CD4-positive, alpha-beta T cell (primary cell): ENCODE measurements around the gene CDHR5. TPM values are rescaled to one million over a fixed set of nuclear protein-coding genes. Genes with fewer than 3 reads are reported as not detected.
A peak's percentile ranks its signal among the peaks of the same experiment; 100 is the strongest.

Experiments
- ATAC-seq: fragments of 200-7000 bp; cut with Tn5 transposase; one replicate; pipeline ENCODE4 v1.10.0; 2022; ENCODE audit warnings: mild to moderate bottlenecking; ENCODE audit not compliant: poor library complexity
- CTCF ChIA-PET: fragments of 350-600 bp; sonication (Branson Sonifier 250); formaldehyde crosslinking; loops from one replicate; lab custom pipeline; 2021; ENCODE audit warnings: antibody characterized with exemption, inconsistent platforms; lab: Charles Lee
- POLR2A ChIA-PET: fragments of 350-600 bp; sonication (Branson Sonifier 250); formaldehyde crosslinking; loops from one replicate; lab custom pipeline; 2021; ENCODE audit warnings: antibody characterized with exemption, inconsistent platforms; lab: Charles Lee
- DNase-seq, 14 experiments: peaks; one replicate each; pipeline ENCODE4 v3.0.0-alpha.2; 2013 to 2020; ENCODE audit warnings: mixed read lengths in 2 of 14
- H3K27ac ChIP-seq, 2 donors: one replicate each; pipeline versions ENCODE4 v1.5.1 to v1.7.0; 2013; ENCODE audit warnings: low read length in 2 of 2, low read depth in 1 of 2, mild to moderate bottlenecking in 1 of 2
- H3K27me3 ChIP-seq, 2 experiments: 1 replicate in 1 of 2; 2 replicates in 1 of 2; pipeline versions ENCODE4 v1.6.1 to v1.7.0; 2013; ENCODE audit warnings: low read length in 2 of 2, control low read depth in 1 of 2, mild to moderate bottlenecking in 1 of 2, moderate library complexity in 1 of 2; ENCODE audit not compliant: insufficient read depth in 2 of 2, control insufficient read depth in 1 of 2
- H3K36me3 ChIP-seq: one replicate; pipeline ENCODE4 v1.6.1; 2013; ENCODE audit warnings: low read length, control low read depth; ENCODE audit not compliant: insufficient read depth
- H3K4me1 ChIP-seq: one replicate; pipeline ENCODE4 v1.6.1; 2013; ENCODE audit warnings: low read length, control low read depth; ENCODE audit not compliant: insufficient read depth
- H3K4me3 ChIP-seq: one replicate; pipeline ENCODE4 v1.5.1; 2013; ENCODE audit warnings: mild to moderate bottlenecking, low read length, moderate library complexity
- H3K9me3 ChIP-seq, 2 experiments: 1 replicate in 1 of 2; 2 replicates in 1 of 2; pipeline versions ENCODE4 v1.6.1 to v1.7.0; 2013; ENCODE audit warnings: low read length in 2 of 2, mild to moderate bottlenecking in 2 of 2, control low read depth in 1 of 2, moderate library complexity in 1 of 2; ENCODE audit not compliant: control insufficient read depth in 1 of 2, insufficient read depth in 1 of 2
- H3K27ac Mint-ChIP-seq: one replicate; pipeline ENCODE4 v1.8.0; 2020; ENCODE audit warnings: mixed read lengths
- H3K27me3 Mint-ChIP-seq: one replicate; pipeline ENCODE4 v1.8.0; 2021; ENCODE audit warnings: mixed read lengths
- H3K36me3 Mint-ChIP-seq: one replicate; pipeline ENCODE4 v1.8.0; 2021; ENCODE audit warnings: low read depth, mixed read lengths
- H3K4me1 Mint-ChIP-seq: one replicate; pipeline ENCODE4 v1.8.0; 2021; ENCODE audit warnings: low read depth, mixed read lengths
- H3K4me3 Mint-ChIP-seq: one replicate; pipeline ENCODE4 v1.8.0; 2020; ENCODE audit warnings: mild to moderate bottlenecking, mixed read lengths
- H3K9me3 Mint-ChIP-seq: one replicate; pipeline ENCODE4 v1.8.0; 2020; ENCODE audit warnings: mixed read lengths
- CTCF ChIP-seq: fragments of 200-600 bp; IDR thresholded peaks from one replicate; pipeline ENCODE4 v1.8.0; 2022; ENCODE audit warnings: antibody characterized with exemption, mild to moderate bottlenecking
- intact Hi-C, 2 experiments: fragments of 100-400 bp; cut with DNase I in 1 of 2; cut with micrococcal nuclease in 1 of 2; formaldehyde crosslinking; loops; one replicate each; pipeline versions ENCODE4 v1.15.1 to v1.9.0; 2023 to 2025; cut with DNase I, micrococcal nuclease
- total RNA-seq, 174 experiments: library from RNA in 2 of 174; stranded (reverse) in 2 of 174; gene quantifications; one replicate each; pipeline ENCODE4 v1.2.3 and lab custom pipeline; 2021 to 2026

CDHR5 gene
- total RNA-seq, 2 experiments from 2014 or later = not detected

GRCh38 chr11:576811-577610 lies 47.7 kb downstream of the CDHR5 start:
- Mint-ChIP-seq H3K9me3 (no peaks in the 10 kb centered on the region), H3K4me1 (peaks cover 50% of the 10 kb centered on the region), H3K27ac (peak overlapping the region; percentile 87), H3K27me3 (peaks cover 4% of the 10 kb centered on the region), H3K36me3 (peaks cover 22% of the 10 kb centered on the region), H3K4me3 (peak overlapping the region; percentile 94)
- peak in 3 of 14 experiments; percentile 18 to 59 (median 36) for DNase-seq
- peaks cover 62% of the 10 kb centered on the region for H3K4me1 ChIP-seq
- H3K9me3 ChIP-seq = no peaks in the 10 kb centered on the region
- H3K27ac ChIP-seq = peak overlapping the region in 1 of 2 donors; percentile 64
- POLR2A ChIA-PET = interaction anchor here (1.5 to 2.1 kb wide), 5 partner anchors 9 to 370 kb away, joined by 4 to 25 read pairs (median 7); partner anchors contain the start of genes BET1L, RIC8A and TALDO1
- no peak for TF ChIP-seq CTCF
- peak overlapping the region; percentile 76 for H3K4me3 ChIP-seq
- CTCF ChIA-PET = interaction anchor here (1.6 kb wide), 1 partner anchor 39 kb away, joined by 4 read pairs; the partner anchor contains the start of gene IRF7
- peaks cover 12% of the 10 kb centered on the region for H3K36me3 ChIP-seq
- intact Hi-C loops = loop anchor here in 1 of 2 experiments (1.0 to 5.0 kb wide), 2 partner anchors 38 to 170 kb away; partner anchors contain the start of gene IRF7
- no peaks in the 10 kb centered on the region for H3K27me3 ChIP-seq
- ATAC-seq = no peak

GRCh38 chr11:575996-576768 lies 48.6 kb downstream of the CDHR5 start, which contains the start of gene PHRF1:
PHRF1 (plus strand) TSS chr11:576470; CDS start chr11:581513, 5,043 bp downstream.
- H3K4me1 Mint-ChIP-seq = peaks cover 48% of the 10 kb centered on the region
- DNase-seq (peak; percentile 91 to 98 (median 96)), ATAC-seq (peak; percentile 90)
- peaks cover 6% of the 10 kb centered on the region for H3K36me3 ChIP-seq
- H3K27ac Mint-ChIP-seq = peak within 1 kb of the TSS; percentile 92
- peaks cover 56% of the 10 kb centered on the region for H3K4me1 ChIP-seq
- no peaks in the 10 kb centered on the region for H3K9me3 Mint-ChIP-seq
- H3K27me3 Mint-ChIP-seq = peaks cover 4% of the 10 kb centered on the region
- peaks cover 14% of the 10 kb centered on the region for H3K36me3 Mint-ChIP-seq
- H3K9me3 ChIP-seq = no peaks in the 10 kb centered on the region
- H3K27ac ChIP-seq = peak within 1 kb of the TSS; percentile 87 to 98
- CTCF ChIA-PET = interaction anchor here (0.8 to 1.6 kb wide), 3 partner anchors 19 to 39 kb away, joined by 3 to 5 read pairs (median 4); partner anchors contain the start of gene IRF7
- no peaks in the 10 kb centered on the region for H3K27me3 ChIP-seq
- POLR2A ChIA-PET = interaction anchor here (0.7 to 2.1 kb wide), 27 partner anchors 9 to 369 kb away, joined by 3 to 25 read pairs (median 8); partner anchors contain the start of genes BET1L, DEAF1, HRAS and IRF7
- no peak for TF ChIP-seq CTCF
- H3K4me3 Mint-ChIP-seq = peak within 1 kb of the TSS; percentile 95
- intact Hi-C loops = loop anchor here (1.0 to 5.0 kb wide), 5 partner anchors 15 to 169 kb away; partner anchors contain the start of genes IRF7 (in 1 of the 2), LMNTD2 (in 1 of the 2), LRRC56 (in 1 of the 2) and RASSF7 (in 1 of the 2)
- peak within 1 kb of the TSS; percentile 87 for H3K4me3 ChIP-seq
